ENCODE results near the gene ZNF445.
"Not testable (repeated sequence)": the region's sequence is repeated elsewhere in the genome, so short reads cannot be mapped to it uniquely, and the experiment has no call there.

Gene ZNF445

DNA sequence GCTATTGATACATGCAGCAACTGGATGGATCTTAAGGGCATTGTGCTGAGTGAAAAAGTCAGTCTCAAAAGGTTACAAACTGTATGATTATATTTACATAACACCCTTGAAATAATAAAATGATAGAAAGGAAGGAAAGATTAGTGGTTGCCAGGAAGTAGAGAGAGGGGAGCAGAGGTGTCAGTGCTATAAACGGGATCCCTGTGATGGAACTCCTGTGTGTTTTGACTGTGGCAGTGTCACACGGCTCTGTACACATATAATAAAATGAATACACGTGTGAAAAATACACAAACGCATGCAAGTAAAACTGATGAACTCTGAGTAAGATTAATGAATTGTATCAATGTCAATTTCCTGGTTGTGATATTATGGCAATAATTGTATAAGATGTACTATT lies 78.6 kb downstream of the ZNF445 start:
- no peak for DNase-seq (ENCODE audit: low spot score)

DNA sequence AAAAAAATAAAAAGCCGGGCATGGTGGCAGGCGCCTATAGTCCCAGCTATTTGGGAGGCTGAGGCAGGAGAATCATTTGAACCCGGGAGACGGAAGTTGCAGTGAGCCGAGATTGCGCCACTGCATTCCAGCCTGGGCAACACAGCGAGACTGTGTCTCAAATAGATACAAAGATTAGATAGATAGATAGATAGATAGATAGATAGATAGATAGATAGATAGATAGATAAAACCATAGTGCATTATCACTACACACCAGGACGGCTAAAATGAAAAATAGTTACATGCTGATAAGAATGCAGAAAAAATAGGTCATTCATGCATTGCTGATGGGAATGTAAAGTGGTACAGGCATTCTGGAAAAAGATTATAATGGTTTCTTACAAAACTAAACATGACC lies 79.2 kb downstream of the ZNF445 start:
- DNase-seq (ENCODE audit: low spot score) = not testable (repeated sequence)

DNA sequence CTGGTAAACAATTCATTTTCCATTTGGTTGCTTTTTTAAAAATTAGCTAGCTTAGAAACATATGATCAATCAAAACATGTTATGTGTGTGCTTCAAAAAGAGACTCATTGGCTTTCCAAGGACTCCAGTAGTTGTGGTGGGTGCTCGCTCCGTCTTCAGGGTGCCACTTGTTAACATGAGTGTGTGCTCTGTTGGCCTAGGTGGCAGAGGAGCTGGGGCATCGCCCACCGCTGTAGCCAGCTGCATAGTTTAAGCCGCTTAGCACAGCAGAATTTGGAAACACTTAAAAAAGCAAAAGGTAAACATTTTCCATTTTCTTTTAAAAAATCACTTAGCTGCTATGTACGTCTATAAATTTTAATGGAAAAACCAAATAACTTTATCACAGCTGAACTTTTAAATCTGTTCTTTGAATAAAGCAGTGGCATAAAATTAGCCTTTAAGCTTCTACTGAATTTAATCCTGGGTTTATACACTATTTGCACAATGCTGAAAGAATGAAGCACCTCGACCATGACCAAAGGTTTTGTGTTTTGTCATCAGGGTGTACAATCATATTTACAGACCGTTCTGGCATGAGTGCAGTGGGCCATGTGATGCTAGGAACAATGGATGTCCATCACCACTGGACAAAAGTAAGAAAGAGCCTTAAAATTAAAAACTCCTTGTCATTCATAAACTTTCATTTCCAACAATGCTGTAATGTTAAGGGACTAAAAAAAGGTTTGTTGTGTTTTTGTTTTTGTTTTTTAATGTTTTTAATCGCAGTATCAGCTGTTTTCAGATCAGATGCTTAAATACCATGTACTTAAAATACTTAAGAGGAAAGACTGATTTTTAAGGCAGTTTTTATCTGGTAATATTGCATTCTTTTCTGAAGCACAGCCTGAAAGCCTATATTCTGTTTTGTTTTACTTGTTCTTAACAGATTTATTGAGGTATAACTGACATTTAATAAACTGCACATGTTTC lies 81.0 kb downstream of the ZNF445 start:
- no peak for DNase-seq (ENCODE audit: low spot score)

DNA sequence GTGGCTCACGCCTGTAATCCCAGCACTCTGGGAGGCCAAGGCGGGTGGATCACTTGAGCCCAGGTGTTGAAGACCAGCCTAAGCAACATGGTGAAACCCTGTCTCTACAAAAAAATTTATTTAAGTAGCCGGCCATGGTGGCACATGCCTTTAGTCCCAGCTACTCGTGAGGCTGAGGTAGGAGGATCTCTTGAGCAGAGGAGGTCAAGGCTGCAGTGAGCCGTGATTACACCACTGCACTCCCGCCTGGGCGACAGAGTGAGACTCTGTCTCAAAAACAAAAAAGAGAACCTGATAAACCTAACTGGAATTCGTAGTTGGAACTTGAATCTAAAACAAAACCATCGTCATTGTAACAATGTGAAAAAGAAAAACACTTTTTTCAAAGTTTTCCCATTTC lies 81.8 kb downstream of the ZNF445 start:
- DNase-seq (ENCODE audit: low spot score) = no peak

DNA sequence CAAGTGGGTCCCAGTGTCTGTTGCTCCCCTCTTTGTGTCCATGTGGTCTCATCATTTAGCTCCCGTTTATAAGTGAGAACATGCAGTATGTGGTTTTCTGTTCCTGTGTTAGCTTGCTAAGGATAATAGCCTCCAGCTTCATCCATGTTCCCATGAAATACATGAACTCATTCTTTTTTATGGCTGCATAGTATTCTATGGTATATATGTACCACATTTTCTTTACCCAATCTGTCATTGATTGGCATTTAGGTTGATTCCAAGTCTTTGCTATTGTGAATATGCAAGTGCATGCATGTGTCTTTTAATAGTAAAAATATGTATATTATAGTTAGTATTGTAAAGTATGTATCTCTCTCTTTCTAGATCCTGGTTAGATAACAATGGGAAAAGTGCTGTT lies 85.0 kb downstream of the ZNF445 start:
- no peak for DNase-seq (ENCODE audit: low spot score)

DNA sequence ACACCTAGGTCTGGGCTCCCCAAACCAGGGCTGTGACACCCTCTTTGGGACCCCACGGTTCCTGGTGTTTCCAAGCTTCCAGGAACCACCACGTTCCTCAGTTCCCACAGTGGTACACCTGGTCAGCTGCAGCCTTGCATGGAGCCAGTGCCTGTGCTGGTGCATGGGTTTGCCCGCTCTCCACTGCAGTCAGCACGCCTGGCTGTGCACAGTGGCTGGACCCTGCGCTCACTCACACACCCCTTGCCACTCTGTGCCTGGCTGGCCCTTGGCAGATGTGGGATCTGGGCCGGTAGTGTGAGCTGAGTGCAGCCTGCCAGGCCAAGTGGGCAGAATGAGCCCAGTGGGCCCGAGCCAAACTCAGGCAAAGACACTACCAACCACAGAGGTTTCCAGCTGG lies 90.1 kb downstream of the ZNF445 start:
- DNase-seq (ENCODE audit: low spot score) = no peak

Data from AG20443 (cell line).